Endometrial microvascular endothelial cells (primary cell): ENCODE results near the gene LDLR. TPM values are rescaled to one million over a fixed set of nuclear protein-coding genes. Genes with fewer than 3 reads are reported as not detected.

Source experiments
- in situ Hi-C: cut with HindIII; loops from 2 replicates; pipeline ENCODE4 v1.10.0; 2017; ENCODE audit warnings: low sequenced_read_pairs, low pct_unique_long_range_greater_than_20kb; ENCODE audit errors: inconsistent ontology term
- total RNA-seq: library from RNA; depleted of rRNA; stranded (reverse); fragments of >200 nt; gene quantifications from one replicate; pipeline ENCODE4 v1.2.3, GENCODE V29; 2015; ENCODE audit errors: inconsistent ontology term

Gene LDLR
- 99.5 TPM for total RNA-seq

GRCh38 chr19:11089254-11090013 lies at the start of gene LDLR:
LDLR (plus strand) TSS chr19:11089463; CDS start chr19:11089549, 86 bp downstream.
- in situ Hi-C loops, result no loop called here

- in situ Hi-C loops, result loop anchor here (25.0 kb wide), 1 partner anchor 154 kb away; no protein-coding TSS in a partner anchor
These were observed 48.1 kb upstream of the LDLR start for GRCh38 chr19:11041194-11041593.

- in situ Hi-C loops, result loop anchor here (25.0 kb wide), 1 partner anchor 155 kb away; no protein-coding TSS in a partner anchor
These were observed 47.2 kb upstream of the LDLR start for GRCh38 chr19:11041966-11042627.

- in situ Hi-C loops, result loop anchor here (25.0 kb wide), 1 partner anchor 157 kb away; no protein-coding TSS in a partner anchor
These were observed 44.8 kb upstream of the LDLR start for GRCh38 chr19:11044431-11044830.

GRCh38 chr19:11045536-11045935 lies 43.7 kb upstream of the LDLR start:
- in situ Hi-C loops, result loop anchor here (25.0 kb wide), 1 partner anchor 158 kb away; no protein-coding TSS in a partner anchor

GRCh38 chr19:11046605-11047354 lies 42.5 kb upstream of the LDLR start:
- in situ Hi-C loops, result loop anchor here (25.0 kb wide), 1 partner anchor 159 kb away; no protein-coding TSS in a partner anchor

- in situ Hi-C loops, result loop anchor here (25.0 kb wide), 1 partner anchor 161 kb away; no protein-coding TSS in a partner anchor
These were observed 41.4 kb upstream of the LDLR start for GRCh38 chr19:11047866-11048265.

GRCh38 chr19:11050323-11051114 lies 38.7 kb upstream of the LDLR start:
- in situ Hi-C loops, result no loop called here

GRCh38 chr19:11053817-11054195 lies 35.5 kb upstream of the LDLR start:
- in situ Hi-C loops, result no loop called here

- in situ Hi-C loops, result no loop called here
These were observed 35.1 kb upstream of the LDLR start for GRCh38 chr19:11054200-11054599.

- in situ Hi-C loops, result no loop called here
These were observed 34.6 kb upstream of the LDLR start for GRCh38 chr19:11054628-11055027.

- in situ Hi-C loops, result no loop called here
These were observed 30.8 kb upstream of the LDLR start for GRCh38 chr19:11058246-11059030.

- in situ Hi-C loops, result no loop called here
These were observed 29.5 kb upstream of the LDLR start for GRCh38 chr19:11059511-11060358.

GRCh38 chr19:11061952-11062351 lies 27.3 kb upstream of the LDLR start:
- in situ Hi-C loops, result no loop called here

GRCh38 chr19:11063434-11063833 lies 25.8 kb upstream of the LDLR start:
- in situ Hi-C loops, result no loop called here

- in situ Hi-C loops, result no loop called here
These were observed 24.4 kb upstream of the LDLR start for GRCh38 chr19:11064831-11065303.

- in situ Hi-C loops, result no loop called here
These were observed 22.9 kb upstream of the LDLR start for GRCh38 chr19:11066326-11066725.
